ENCODE results near the gene KIAA0319L.

KIAA0319L gene

GRCh38 chr1:35499231-35499630 lies 58.0 kb downstream of the KIAA0319L start:
- no peak for DNase-seq
- in situ Hi-C loops (cut with HindIII; ENCODE audit: low pct_ligation_motif_present, low sequenced_read_pairs): no loop called here
- Histone ChIP-seq H3K27ac (no peak overlapping the region), H3K4me3 (ENCODE audit: low read depth, low read length) (no peak overlapping the region), H3K27me3 (replicated peaks) (no peaks in the 10 kb centered on the region), H3K36me3 (replicated peaks) (no peaks in the 10 kb centered on the region)
- TF ChIP-seq, protein P1, sequence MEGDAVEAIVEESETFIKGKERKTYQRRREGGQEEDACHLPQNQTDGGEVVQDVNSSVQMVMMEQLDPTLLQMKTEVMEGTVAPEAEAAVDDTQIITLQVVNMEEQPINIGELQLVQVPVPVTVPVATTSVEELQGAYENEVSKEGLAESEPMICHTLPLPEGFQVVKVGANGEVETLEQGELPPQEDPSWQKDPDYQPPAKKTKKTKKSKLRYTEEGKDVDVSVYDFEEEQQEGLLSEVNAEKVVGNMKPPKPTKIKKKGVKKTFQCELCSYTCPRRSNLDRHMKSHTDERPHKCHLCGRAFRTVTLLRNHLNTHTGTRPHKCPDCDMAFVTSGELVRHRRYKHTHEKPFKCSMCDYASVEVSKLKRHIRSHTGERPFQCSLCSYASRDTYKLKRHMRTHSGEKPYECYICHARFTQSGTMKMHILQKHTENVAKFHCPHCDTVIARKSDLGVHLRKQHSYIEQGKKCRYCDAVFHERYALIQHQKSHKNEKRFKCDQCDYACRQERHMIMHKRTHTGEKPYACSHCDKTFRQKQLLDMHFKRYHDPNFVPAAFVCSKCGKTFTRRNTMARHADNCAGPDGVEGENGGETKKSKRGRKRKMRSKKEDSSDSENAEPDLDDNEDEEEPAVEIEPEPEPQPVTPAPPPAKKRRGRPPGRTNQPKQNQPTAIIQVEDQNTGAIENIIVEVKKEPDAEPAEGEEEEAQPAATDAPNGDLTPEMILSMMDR (IDR thresholded peaks at IDR 0.05; ENCODE audit: low read depth, low read length, missing control alignments): no peak

DNA sequence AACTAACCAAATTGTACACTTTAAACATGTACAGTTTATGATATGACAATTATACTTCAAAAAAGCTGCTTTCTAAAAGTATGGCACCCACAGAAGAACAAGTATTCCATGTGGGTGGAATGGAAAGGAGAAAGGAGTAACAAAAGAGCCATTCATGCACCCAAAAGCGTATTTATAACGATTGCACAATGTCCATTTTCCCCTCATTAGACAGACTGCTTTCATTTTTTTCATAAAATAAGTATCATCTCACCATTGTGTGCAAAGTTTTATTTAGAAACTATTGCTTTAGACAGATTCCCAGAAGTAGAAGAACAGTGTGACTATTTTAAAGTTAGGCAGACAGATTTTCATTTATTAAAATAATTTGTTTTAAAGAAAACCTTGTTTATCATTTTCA lies 59.6 kb downstream of the KIAA0319L start:
- no peaks in the 10 kb centered on the region for H3K27me3 ChIP-seq (replicated peaks)
- H3K36me3 ChIP-seq (replicated peaks): no peaks in the 10 kb centered on the region
- no peak overlapping the region for H3K4me3 ChIP-seq (ENCODE audit: low read depth, low read length)
- no peak overlapping the region for H3K27ac ChIP-seq
- no peak for DNase-seq
- in situ Hi-C loops (cut with HindIII; ENCODE audit: low pct_ligation_motif_present, low sequenced_read_pairs): no loop called here
- TF ChIP-seq, protein P1 (IDR thresholded peaks at IDR 0.05; ENCODE audit: low read depth, low read length, missing control alignments): no peak

DNA sequence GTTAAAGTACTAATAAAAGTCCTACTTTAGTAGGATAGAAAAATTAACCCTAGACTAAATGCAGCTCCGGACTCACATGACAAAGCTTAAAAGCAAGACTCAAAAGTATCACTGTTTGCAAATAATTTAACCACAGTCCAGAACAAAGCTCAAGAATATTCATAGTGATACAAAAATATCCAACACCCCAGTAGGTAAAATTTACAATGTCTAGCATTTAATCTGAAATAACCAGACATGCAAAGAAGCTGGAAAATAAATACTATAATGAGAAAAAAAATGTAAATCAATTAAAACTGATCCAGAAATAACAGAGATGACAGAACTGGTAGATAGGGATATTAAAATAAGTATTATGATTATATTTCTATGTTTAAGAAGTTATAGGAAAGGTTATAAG lies 67.0 kb downstream of the KIAA0319L start:
- H3K27ac ChIP-seq: no peak overlapping the region
- TF ChIP-seq, protein P1 (IDR thresholded peaks at IDR 0.05; ENCODE audit: low read depth, low read length, missing control alignments): no peak
- no peak overlapping the region for H3K4me3 ChIP-seq (ENCODE audit: low read depth, low read length)
- H3K36me3 ChIP-seq (replicated peaks): no peaks in the 10 kb centered on the region
- no peaks in the 10 kb centered on the region for H3K27me3 ChIP-seq (replicated peaks)
- no peak for DNase-seq
- in situ Hi-C loops (cut with HindIII; ENCODE audit: low pct_ligation_motif_present, low sequenced_read_pairs): no loop called here

- H3K36me3 ChIP-seq (replicated peaks): no peaks in the 10 kb centered on the region
- no peak overlapping the region for H3K4me3 ChIP-seq (ENCODE audit: low read depth, low read length)
- in situ Hi-C loops (cut with HindIII; ENCODE audit: low pct_ligation_motif_present, low sequenced_read_pairs): no loop called here
- DNase-seq: no peak
- no peak overlapping the region for H3K27ac ChIP-seq
- no peaks in the 10 kb centered on the region for H3K27me3 ChIP-seq (replicated peaks)
- TF ChIP-seq, protein P1 (IDR thresholded peaks at IDR 0.05; ENCODE audit: low read depth, low read length, missing control alignments): no peak
Observed at GRCh38 chr1:35488336-35488735, 68.9 kb downstream of the KIAA0319L start.

DNA sequence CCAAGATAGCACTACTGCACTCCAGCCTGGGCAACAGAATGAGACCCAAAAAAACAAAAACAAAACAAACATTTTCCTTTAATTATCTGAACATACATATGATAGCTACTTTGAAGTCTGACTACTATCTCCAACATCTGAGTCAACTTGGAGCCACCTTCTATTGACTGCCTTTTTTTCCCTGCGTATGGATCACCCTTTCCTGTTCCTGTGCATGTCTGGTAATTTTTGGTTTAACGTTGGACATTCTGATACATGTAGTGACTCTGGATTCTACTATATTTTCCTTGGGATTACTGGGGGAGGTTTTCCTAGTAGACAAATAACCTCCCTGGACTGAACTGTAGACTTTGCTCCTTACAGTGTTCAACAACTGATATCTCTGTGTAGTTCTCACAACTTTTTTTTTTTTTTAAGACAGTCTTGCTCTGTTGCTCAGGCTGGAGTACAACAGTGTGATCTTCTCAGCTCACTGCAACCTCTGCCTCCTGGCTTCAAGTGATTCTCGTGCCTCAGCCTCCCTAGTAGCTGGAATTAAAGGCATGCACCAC lies 70.3 kb downstream of the KIAA0319L start:
- Histone ChIP-seq H3K27ac (no peak overlapping the region), H3K4me3 (ENCODE audit: low read depth, low read length) (no peak overlapping the region), H3K27me3 (replicated peaks) (no peaks in the 10 kb centered on the region), H3K36me3 (replicated peaks) (no peaks in the 10 kb centered on the region)
- TF ChIP-seq, protein P1 (IDR thresholded peaks at IDR 0.05; ENCODE audit: low read depth, low read length, missing control alignments): no peak
- in situ Hi-C loops (cut with HindIII; ENCODE audit: low pct_ligation_motif_present, low sequenced_read_pairs): no loop called here
- DNase-seq: no peak

- H3K27me3 ChIP-seq (replicated peaks): no peaks in the 10 kb centered on the region
- no peak for DNase-seq
- no peak overlapping the region for H3K4me3 ChIP-seq (ENCODE audit: low read depth, low read length)
- H3K36me3 ChIP-seq (replicated peaks): peaks cover 4% of the 10 kb centered on the region
- no peak overlapping the region for H3K27ac ChIP-seq
- TF ChIP-seq, protein P1 (IDR thresholded peaks at IDR 0.05; ENCODE audit: low read depth, low read length, missing control alignments): no peak
- in situ Hi-C loops (cut with HindIII; ENCODE audit: low pct_ligation_motif_present, low sequenced_read_pairs): no loop called here
Observed at GRCh38 chr1:35481229-35481628, 76.0 kb downstream of the KIAA0319L start.

All from brain microvascular endothelial cell (primary cell).